Inflammatory macrophage treated with lipopolysaccharide for 1 hour (primary cell): ENCODE measurements around the gene TMEM175.

Experiments
- DNase-seq, 2 donors: peaks; one replicate each; pipeline ENCODE4 v3.0.0-alpha.2; 2020 to 2022

Gene TMEM175

GRCh38 chr4:899556-899906 lies 32.7 kb upstream of the TMEM175 start:
- no peak for DNase-seq

GRCh38 chr4:900073-900472 lies 32.2 kb upstream of the TMEM175 start:
- no peak for DNase-seq

GRCh38 chr4:900721-901120 lies 31.5 kb upstream of the TMEM175 start:
- no peak for DNase-seq

- no peak for DNase-seq
Observed at GRCh38 chr4:901192-901910, 30.9 kb upstream of the TMEM175 start.

- DNase-seq, result no peak
Observed at GRCh38 chr4:903066-904046, 28.9 kb upstream of the TMEM175 start.

GRCh38 chr4:905485-906338 lies 26.5 kb upstream of the TMEM175 start:
- DNase-seq, result no peak

- DNase-seq, result no peak
Observed at GRCh38 chr4:906339-907102, 25.7 kb upstream of the TMEM175 start.

- no peak for DNase-seq
Observed at GRCh38 chr4:907103-907400, 25.2 kb upstream of the TMEM175 start.

- no peak for DNase-seq
Observed at GRCh38 chr4:907691-908425, 24.4 kb upstream of the TMEM175 start.

GRCh38 chr4:909131-909571 lies 23.1 kb upstream of the TMEM175 start:
- DNase-seq, result no peak

GRCh38 chr4:909821-910220 lies 22.4 kb upstream of the TMEM175 start:
- DNase-seq, result no peak

- no peak for DNase-seq
Observed at GRCh38 chr4:910366-911091, 21.7 kb upstream of the TMEM175 start.

- no peak for DNase-seq
Observed at GRCh38 chr4:911221-911751, 21.0 kb upstream of the TMEM175 start.

GRCh38 chr4:911871-912490 lies 20.3 kb upstream of the TMEM175 start:
- DNase-seq, result no peak

GRCh38 chr4:912548-913279 lies 19.5 kb upstream of the TMEM175 start:
- no peak for DNase-seq

GRCh38 chr4:913280-913618 lies 19.0 kb upstream of the TMEM175 start:
- DNase-seq, result no peak

- no peak for DNase-seq
Observed at GRCh38 chr4:914531-914930, 17.7 kb upstream of the TMEM175 start.

GRCh38 chr4:915041-915474 lies 17.2 kb upstream of the TMEM175 start:
- peak in 1 of 2 donors; percentile 22 for DNase-seq

- DNase-seq, result peak; percentile 55 to 63
Observed at GRCh38 chr4:915595-915994, 16.7 kb upstream of the TMEM175 start.

GRCh38 chr4:917466-917865 lies 14.8 kb upstream of the TMEM175 start:
- no peak for DNase-seq
